Measurements from ENCODE around the gene CDK5R2. TPM values are rescaled to one million over a fixed set of nuclear protein-coding genes. Genes with fewer than 3 reads are reported as not detected.
A peak's percentile ranks its signal among the peaks of the same experiment; 100 is the strongest.

Gene CDK5R2
- total and polyA plus RNA-seq, 8 donors: 0.13 to 0.30 (median 0.17) TPM; not detected in 2

GRCh38 chr2:219003267-219003634, 43.8 kb downstream of the CDK5R2 start:
- Histone ChIP-seq H3K27me3 (peaks cover 37 to 99% of the 10 kb centered on the region in 2 donors), H3K4me1 (peaks cover 11 to 18% of the 10 kb centered on the region in 2 donors), H3K36me3 (no peaks in the 10 kb centered on the region), H3K27ac (no peak overlapping the region), H3K9me3 (no peaks in the 10 kb centered on the region), H3K4me3 (peak overlapping the region; percentile 21 to 28)
- ATAC-seq (no peak), DNase-seq (no peak)
- no peak for TF ChIP-seq CTCF (IDR thresholded peaks at IDR 0.05)
- intact Hi-C loops (cut with DNase I): no loop called here

- TF ChIP-seq CTCF (IDR thresholded peaks at IDR 0.05): no peak
- H3K9me3 ChIP-seq: no peaks in the 10 kb centered on the region
- no peak overlapping the region for H3K4me3 ChIP-seq
- peaks cover 37 to 99% of the 10 kb centered on the region in 2 donors for H3K27me3 ChIP-seq
- no peak for ATAC-seq
- DNase-seq: no peak
- intact Hi-C loops (cut with DNase I): no loop called here
- H3K36me3 ChIP-seq: no peaks in the 10 kb centered on the region
- H3K4me1 ChIP-seq: peaks cover 11 to 18% of the 10 kb centered on the region in 2 donors
- no peak overlapping the region for H3K27ac ChIP-seq
These were observed 44.5 kb downstream of the CDK5R2 start for GRCh38 chr2:219003979-219004378.

- Histone ChIP-seq H3K4me1 (no peaks in the 10 kb centered on the region), H3K27ac (no peak overlapping the region), H3K27me3 (peaks cover 0 to 64% of the 10 kb centered on the region in 2 donors), H3K36me3 (no peaks in the 10 kb centered on the region), H3K9me3 (no peaks in the 10 kb centered on the region), H3K4me3 (no peak overlapping the region)
- no peak for TF ChIP-seq CTCF (IDR thresholded peaks at IDR 0.05)
- intact Hi-C loops (cut with DNase I): no loop called here
- ATAC-seq (no peak), DNase-seq (no peak)
These were observed 49.8 kb downstream of the CDK5R2 start for GRCh38 chr2:219009294-219009693.

GRCh38 chr2:219010162-219010756, 50.8 kb downstream of the CDK5R2 start:
- Histone ChIP-seq H3K4me1 (no peaks in the 10 kb centered on the region), H3K27me3 (peaks cover 0 to 55% of the 10 kb centered on the region in 2 donors), H3K9me3 (no peaks in the 10 kb centered on the region), H3K27ac (no peak overlapping the region), H3K4me3 (no peak overlapping the region), H3K36me3 (no peaks in the 10 kb centered on the region)
- intact Hi-C loops (cut with DNase I): no loop called here
- DNase-seq (no peak), ATAC-seq (peak; percentile 70)
- TF ChIP-seq CTCF (IDR thresholded peaks at IDR 0.05): no peak

DNA sequence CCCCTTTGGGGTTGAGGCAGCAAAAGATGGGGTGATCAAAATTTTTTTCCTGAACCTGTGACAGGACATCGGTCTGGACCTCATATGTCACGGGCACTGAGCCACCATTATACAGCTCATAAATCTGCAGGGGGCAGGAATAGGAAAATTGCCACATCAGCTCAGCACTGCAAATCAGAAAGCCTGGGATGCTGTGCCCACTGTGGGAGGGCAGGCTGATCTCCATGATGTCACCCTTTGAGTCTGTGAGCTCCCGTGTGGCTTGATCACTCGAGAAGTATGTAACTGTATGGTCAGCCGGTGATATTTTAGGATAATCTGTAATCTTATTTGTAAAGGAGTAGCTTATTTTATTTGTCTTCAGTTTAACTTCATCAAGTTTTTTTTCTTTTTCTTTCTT, 51.4 kb downstream of the CDK5R2 start:
- H3K4me3 ChIP-seq: no peak overlapping the region
- intact Hi-C loops (cut with DNase I): no loop called here

More for the DNA sequence above, 51.4 kb downstream of the CDK5R2 start:
- H3K36me3 ChIP-seq: no peaks in the 10 kb centered on the region
- no peaks in the 10 kb centered on the region for H3K9me3 ChIP-seq
- ATAC-seq (no peak), DNase-seq (no peak)
- no peaks in the 10 kb centered on the region for H3K4me1 ChIP-seq
- peaks cover 0 to 49% of the 10 kb centered on the region in 2 donors for H3K27me3 ChIP-seq
- no peak overlapping the region for H3K27ac ChIP-seq
- no peak for TF ChIP-seq CTCF (IDR thresholded peaks at IDR 0.05)

Small RNA genes within 50 kb of the gene (microRNA-seq; reads per million reads assigned to microRNA genes)
- gene MIR375: 6,204 to 6,294 reads per million in 2 donors

Other genes with a start within 250 kb of the CDK5R2 start
- gene TTLL4, start 248.8 kb upstream of the CDK5R2 start, total RNA-seq: 10 to 100 TPM; 26.0 to 38.4 TPM
- 10 to 100 TPM; 34.0 to 52.0 (median 43.0) TPM for gene TTLL4, start 248.8 kb upstream of the CDK5R2 start, polyA plus RNA-seq (ENCODE audit: insufficient read length in 6 of 6)
- gene CYP27A1, start 177.5 kb upstream of the CDK5R2 start, total RNA-seq: 10 to 100 TPM; 77.9 to 95.9 TPM
- gene CYP27A1, start 177.5 kb upstream of the CDK5R2 start, polyA plus RNA-seq (ENCODE audit: insufficient read length in 6 of 6): 10 to 100 TPM; 24.3 to 32.3 (median 29.1) TPM
- gene PRKAG3, start 127.9 kb upstream of the CDK5R2 start, total RNA-seq: not detected
- gene PRKAG3, start 127.9 kb upstream of the CDK5R2 start, polyA plus RNA-seq (ENCODE audit: insufficient read length in 6 of 6): under 1 TPM in 1 of 6 donors, not detected in 5; 0.08 TPM
- not detected for gene WNT6, start 99.9 kb upstream of the CDK5R2 start, total RNA-seq
- gene WNT6, start 99.9 kb upstream of the CDK5R2 start, polyA plus RNA-seq (ENCODE audit: insufficient read length in 6 of 6): under 1 TPM in 1 of 6 donors, not detected in 5; 0.07 TPM
- gene WNT10A, start 78.8 kb upstream of the CDK5R2 start, total RNA-seq: 1 to 10 TPM in 1 of 2 donors, under 1 TPM in 1; 0.47 to 1.1 TPM
- under 1 TPM in 5 of 6 donors, not detected in 1; 0.17 to 0.40 (median 0.32) TPM for gene WNT10A, start 78.8 kb upstream of the CDK5R2 start, polyA plus RNA-seq (ENCODE audit: insufficient read length in 6 of 6)
- not detected for gene FEV, start 25.5 kb downstream of the CDK5R2 start, total RNA-seq
- gene FEV, start 25.5 kb downstream of the CDK5R2 start, polyA plus RNA-seq (ENCODE audit: insufficient read length in 6 of 6): not detected
- gene CRYBA2, start 33.8 kb downstream of the CDK5R2 start, total RNA-seq: not detected
- under 1 TPM in 1 of 6 donors, not detected in 5; 0.22 TPM for gene CRYBA2, start 33.8 kb downstream of the CDK5R2 start, polyA plus RNA-seq (ENCODE audit: insufficient read length in 6 of 6)
- gene CFAP65, start 81.8 kb downstream of the CDK5R2 start, total RNA-seq: 1 to 10 TPM in 1 of 2 donors, not detected in 1; 4.3 TPM
- gene CFAP65, start 81.8 kb downstream of the CDK5R2 start, polyA plus RNA-seq (ENCODE audit: insufficient read length in 6 of 6): 1 to 10 TPM in 5 of 6 donors, under 1 TPM in 1; 0.83 to 4.3 (median 2.9) TPM
- 1 to 10 TPM; 1.0 to 1.7 TPM for gene IHH, start 101.3 kb downstream of the CDK5R2 start, total RNA-seq
- 1 to 10 TPM; 1.7 to 3.7 (median 2.1) TPM for gene IHH, start 101.3 kb downstream of the CDK5R2 start, polyA plus RNA-seq (ENCODE audit: insufficient read length in 6 of 6)
- 10 to 100 TPM; 14.0 to 16.4 TPM for gene NHEJ1, start 201.1 kb downstream of the CDK5R2 start, total RNA-seq
- 10 to 100 TPM; 16.3 to 20.9 (median 18.8) TPM for gene NHEJ1, start 201.1 kb downstream of the CDK5R2 start, polyA plus RNA-seq (ENCODE audit: insufficient read length in 6 of 6)
- 1 to 10 TPM; 3.8 to 4.4 TPM for gene SLC23A3, start 210.4 kb downstream of the CDK5R2 start, total RNA-seq
- gene SLC23A3, start 210.4 kb downstream of the CDK5R2 start, polyA plus RNA-seq (ENCODE audit: insufficient read length in 6 of 6): 1 to 10 TPM; 2.6 to 5.5 (median 4.3) TPM
- 10 to 100 TPM; 59.0 to 68.2 TPM for gene CNPPD1, start 217.3 kb downstream of the CDK5R2 start, total RNA-seq
- gene CNPPD1, start 217.3 kb downstream of the CDK5R2 start, polyA plus RNA-seq (ENCODE audit: insufficient read length in 6 of 6): 10 to 100 TPM; 34.6 to 42.7 (median 40.7) TPM
- 10 to 100 TPM; 84.6 to 85.4 TPM for gene RETREG2, start 218.6 kb downstream of the CDK5R2 start, total RNA-seq
- 10 to 100 TPM; 75.0 to 86.6 (median 81.7) TPM for gene RETREG2, start 218.6 kb downstream of the CDK5R2 start, polyA plus RNA-seq (ENCODE audit: insufficient read length in 6 of 6)
- 10 to 100 TPM; 28.5 to 40.8 TPM for gene ZFAND2B, start 247.1 kb downstream of the CDK5R2 start, total RNA-seq
- gene ZFAND2B, start 247.1 kb downstream of the CDK5R2 start, polyA plus RNA-seq (ENCODE audit: insufficient read length in 6 of 6): 10 to 100 TPM; 26.3 to 41.8 (median 36.0) TPM

All from left lung (tissue), 10 donors.